Mucosa of descending colon (tissue), 3 donors: ENCODE measurements around the gene CD40. TPM values are rescaled to one million over a fixed set of nuclear protein-coding genes. Genes with fewer than 3 reads are reported as not detected.

Experiments
- ATAC-seq: fragments of 200-7000 bp; cut with Tn5 transposase; one replicate; pipeline ENCODE4 v1.9.1; 2020; ENCODE audit warnings: mild to moderate bottlenecking, moderate library complexity
- DNase-seq, 3 donors: peaks; one replicate each; pipeline ENCODE4 v3.0.0-alpha.2; 2020
- H3K36me3 ChIP-seq: fragments of 200-600 bp; one replicate; pipeline ENCODE4 v1.8.0; 2021; ENCODE audit warnings: low read depth, mild to moderate bottlenecking
- H3K4me1 ChIP-seq: fragments of 200-600 bp; one replicate; pipeline ENCODE4 v1.8.0; 2021; ENCODE audit warnings: low read depth, mild to moderate bottlenecking
- H3K4me3 ChIP-seq: fragments of 200-600 bp; one replicate; pipeline ENCODE4 v1.8.0; 2021; ENCODE audit warnings: mild to moderate bottlenecking
- H3K9me3 ChIP-seq: fragments of 200-600 bp; one replicate; pipeline ENCODE4 v1.8.0; 2021; ENCODE audit warnings: mild to moderate bottlenecking
- CTCF ChIP-seq: fragments of 200-600 bp; IDR thresholded peaks from one replicate; pipeline ENCODE4 v1.8.0; 2022; ENCODE audit warnings: antibody characterized with exemption, mild to moderate bottlenecking
- intact Hi-C, 2 donors: fragments of 100-400 bp; cut with DNase I in 1 of 2; cut with micrococcal nuclease in 1 of 2; formaldehyde crosslinking; loops; one replicate each; pipeline versions ENCODE4 v1.11.0 to v1.11.1; 2022; cut with DNase I, micrococcal nuclease
- total RNA-seq, 3 donors: library from RNA; stranded (reverse); fragmentation: NEBNext Ultra II Directional in 2 of 3; extraction: Animal tissue kit (Norgen Biotek cat#: 25700) in 2 of 3; gene quantifications; one replicate each; pipeline versions ENCODE4 v1.2.1 to v1.2.4, GENCODE V29; 2021 to 2023
- donor health status: DM: no; HTN: no; CAD: no; lungs with moderate emphysema.
- donor health status: DM: no; HTN: no; CAD: no.
- donor health status: DM: no; HTN: yes; CAD: no.

Gene CD40
- total RNA-seq, 3 donors from 2014 or later = 2.8 to 10.0 (median 6.0) TPM

- no peak overlapping the region for H3K4me3 ChIP-seq
Measured at GRCh38 chr20:46074006-46074405, 44.1 kb upstream of the CD40 start.

GRCh38 chr20:46076806-46077205, 41.3 kb upstream of the CD40 start:
- DNase-seq (no peak), ATAC-seq (no peak)
- no peaks in the 10 kb centered on the region for H3K4me1 ChIP-seq
- no peaks in the 10 kb centered on the region for H3K9me3 ChIP-seq
- intact Hi-C loops = no loop called here
- no peak for TF ChIP-seq CTCF
- H3K36me3 ChIP-seq = no peaks in the 10 kb centered on the region
- H3K4me3 ChIP-seq = no peak overlapping the region

More at GRCh38 chr20:46074006-46074405, 44.1 kb upstream of the CD40 start:
- Histone ChIP-seq H3K9me3 (no peaks in the 10 kb centered on the region), H3K36me3 (peaks cover 7% of the 10 kb centered on the region), H3K4me1 (no peaks in the 10 kb centered on the region)
- intact Hi-C loops = no loop called here
- no peak for TF ChIP-seq CTCF
- ATAC-seq = no peak
- DNase-seq = no peak

GRCh38 chr20:46077642-46078305, 40.3 kb upstream of the CD40 start:
- Histone ChIP-seq H3K4me1 (peaks cover 4% of the 10 kb centered on the region), H3K4me3 (no peak overlapping the region), H3K36me3 (no peaks in the 10 kb centered on the region), H3K9me3 (no peaks in the 10 kb centered on the region)
- no peak for TF ChIP-seq CTCF
- DNase-seq = no peak
- intact Hi-C loops = no loop called here
- ATAC-seq = no peak

GRCh38 chr20:46078954-46079353, 39.2 kb upstream of the CD40 start:
- peaks cover 11% of the 10 kb centered on the region for H3K4me1 ChIP-seq
- ATAC-seq = no peak
- H3K4me3 ChIP-seq = no peak overlapping the region
- no peak for TF ChIP-seq CTCF
- no peaks in the 10 kb centered on the region for H3K36me3 ChIP-seq
- H3K9me3 ChIP-seq = no peaks in the 10 kb centered on the region
- no peak for DNase-seq
- intact Hi-C loops = no loop called here

- peaks cover 29% of the 10 kb centered on the region for H3K4me1 ChIP-seq
- no peak for DNase-seq
- H3K36me3 ChIP-seq = no peaks in the 10 kb centered on the region
- TF ChIP-seq CTCF = no peak
- intact Hi-C loops = no loop called here
- no peak for ATAC-seq
- H3K9me3 ChIP-seq = no peaks in the 10 kb centered on the region
- no peak overlapping the region for H3K4me3 ChIP-seq
Measured at GRCh38 chr20:46081074-46081473, 37.0 kb upstream of the CD40 start.

GRCh38 chr20:46083101-46083500, 35.0 kb upstream of the CD40 start:
- ATAC-seq (no peak), DNase-seq (no peak)
- intact Hi-C loops = no loop called here
- no peak for TF ChIP-seq CTCF
- Histone ChIP-seq H3K4me1 (peaks cover 42% of the 10 kb centered on the region), H3K36me3 (no peaks in the 10 kb centered on the region), H3K4me3 (no peak overlapping the region), H3K9me3 (no peaks in the 10 kb centered on the region)
